ENCODE data around the gene SETD4. TPM values are rescaled to one million over a fixed set of nuclear protein-coding genes. Genes with fewer than 3 reads are reported as not detected.

SETD4 gene
- total RNA-seq, 2 experiments from 2014 or later: 15.5 to 17.4 TPM

DNA sequence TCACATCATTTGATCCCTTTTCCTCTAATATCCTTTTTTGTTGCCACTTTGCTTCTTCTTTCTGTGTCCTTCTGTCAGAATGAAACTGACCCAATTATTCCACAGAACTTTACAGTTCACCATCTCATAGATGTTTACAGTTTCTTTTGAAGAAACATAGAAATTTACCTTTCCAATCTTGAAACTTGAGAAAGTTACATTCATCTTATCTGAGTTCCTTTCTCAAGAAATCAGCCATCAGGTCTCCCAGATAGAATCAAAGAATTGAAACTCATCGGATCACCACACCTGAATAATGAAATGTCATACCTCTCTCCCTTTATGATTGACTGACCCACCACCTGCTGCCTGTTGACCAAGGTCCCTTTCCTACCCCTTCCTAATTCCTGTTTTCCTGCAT is 33.2 kb upstream of the SETD4 start:
- H3K9me3 Mint-ChIP-seq: peaks cover 16% of the 10 kb centered on the region
- no peaks in the 10 kb centered on the region for H3K4me1 Mint-ChIP-seq
- H3K27me3 Mint-ChIP-seq: peaks cover 12% of the 10 kb centered on the region
- ChIA-PET POLR2A (interaction anchor here (1.3 kb wide), 1 partner anchor 14 kb away, joined by 4 read pairs; no protein-coding TSS in a partner anchor), CTCF (no interaction called here)
- peaks cover 9% of the 10 kb centered on the region for H3K36me3 Mint-ChIP-seq (ENCODE audit: low read depth)
- DNase-seq: no peak
- no peak overlapping the region for H3K4me3 Mint-ChIP-seq
- H3K27ac Mint-ChIP-seq: no peak overlapping the region

- Mint-ChIP-seq H3K9me3 (peaks cover 16% of the 10 kb centered on the region), H3K4me1 (no peaks in the 10 kb centered on the region), H3K27ac (no peak overlapping the region), H3K27me3 (peaks cover 12% of the 10 kb centered on the region), H3K4me3 (no peak overlapping the region), H3K36me3 (ENCODE audit: low read depth) (peaks cover 9% of the 10 kb centered on the region)
- no peak for DNase-seq
- POLR2A ChIA-PET: no interaction called here
- CTCF ChIA-PET: no interaction called here
Measured at GRCh38 chr21:36092681-36093080, 32.4 kb upstream of the SETD4 start.

GRCh38 chr21:36089946-36090345 is 29.6 kb upstream of the SETD4 start:
- H3K27me3 Mint-ChIP-seq: peaks cover 8% of the 10 kb centered on the region
- POLR2A ChIA-PET: no interaction called here
- CTCF ChIA-PET: interaction anchor here (0.6 kb wide), 1 partner anchor 60 kb away, joined by 6 read pairs; no protein-coding TSS in a partner anchor

DNA sequence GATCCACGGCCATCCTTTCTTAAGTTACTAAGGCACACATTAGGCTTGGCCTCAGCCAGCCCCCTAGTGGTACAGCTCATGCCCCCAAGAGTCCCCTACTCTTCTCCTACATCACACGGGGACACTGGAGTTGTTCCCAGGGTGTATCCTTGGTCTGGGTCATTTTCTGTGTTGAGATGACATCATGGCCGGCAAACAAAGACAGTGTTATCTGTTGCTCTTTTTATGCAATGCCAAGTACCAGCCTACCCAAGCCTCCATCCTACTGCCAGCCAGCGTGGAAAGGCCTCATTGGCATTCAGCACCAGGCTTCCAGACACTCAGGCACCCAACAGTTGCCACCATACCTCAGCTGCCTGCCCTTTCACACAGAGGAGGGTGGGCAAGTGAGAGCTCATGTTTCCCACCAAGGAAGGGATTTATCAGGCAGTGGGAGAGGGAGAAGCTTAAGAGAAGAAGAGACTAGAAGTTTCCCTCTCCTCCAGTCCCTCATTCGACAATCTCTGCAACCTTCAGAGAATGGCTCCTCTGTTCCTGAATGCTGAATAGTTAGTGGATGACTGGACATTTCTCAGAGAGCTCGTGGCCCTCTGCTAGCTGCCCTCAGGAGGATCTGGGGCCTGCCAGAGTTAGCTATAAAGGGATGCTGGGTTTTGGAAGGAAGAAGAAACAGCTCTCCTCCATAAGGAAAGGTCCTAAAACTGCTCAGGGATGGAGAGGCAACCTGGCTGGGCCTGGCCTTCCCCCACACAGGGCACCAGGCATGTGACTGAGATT is 27.2 kb upstream of the SETD4 start:
- no peaks in the 10 kb centered on the region for H3K9me3 Mint-ChIP-seq
- DNase-seq: no peak
- H3K36me3 Mint-ChIP-seq (ENCODE audit: low read depth): no peaks in the 10 kb centered on the region
- H3K27me3 Mint-ChIP-seq: no peaks in the 10 kb centered on the region
- H3K4me3 Mint-ChIP-seq: no peak overlapping the region
- POLR2A ChIA-PET: interaction anchor here (1.3 kb wide), 1 partner anchor 9 kb away, joined by 5 read pairs; no protein-coding TSS in a partner anchor
- peaks cover 3% of the 10 kb centered on the region for H3K4me1 Mint-ChIP-seq
- no peak overlapping the region for H3K27ac Mint-ChIP-seq
- CTCF ChIA-PET: no interaction called here

More at GRCh38 chr21:36089946-36090345, 29.6 kb upstream of the SETD4 start:
- H3K4me3 Mint-ChIP-seq: no peak overlapping the region
- peaks cover 14% of the 10 kb centered on the region for H3K9me3 Mint-ChIP-seq
- H3K36me3 Mint-ChIP-seq (ENCODE audit: low read depth): peaks cover 9% of the 10 kb centered on the region
- peaks cover 3% of the 10 kb centered on the region for H3K4me1 Mint-ChIP-seq
- no peak overlapping the region for H3K27ac Mint-ChIP-seq
- DNase-seq: no peak

DNA sequence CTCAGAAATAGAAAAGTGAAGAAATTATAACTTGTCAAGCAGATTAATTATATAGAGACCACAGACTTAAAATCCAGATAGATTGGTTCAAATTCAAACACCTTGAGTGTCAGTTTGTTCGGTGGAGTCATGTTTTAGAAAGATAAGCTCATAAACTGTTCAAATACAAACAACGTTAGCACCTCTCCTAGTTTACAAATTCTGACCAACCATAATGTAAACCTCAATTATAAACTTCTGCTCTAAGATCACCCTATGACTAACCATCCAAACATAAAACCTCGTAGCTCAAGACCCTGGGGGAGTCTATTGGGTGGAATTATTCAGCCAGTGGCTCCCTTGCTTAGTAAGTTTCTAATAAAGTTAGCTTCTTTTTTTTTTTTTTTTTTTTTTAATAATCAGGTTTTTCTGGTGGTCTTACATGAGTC is 21.9 kb upstream of the SETD4 start:
- CTCF ChIA-PET: no interaction called here
- Mint-ChIP-seq H3K4me1 (peaks cover 31% of the 10 kb centered on the region), H3K9me3 (peaks cover 2% of the 10 kb centered on the region), H3K4me3 (no peak overlapping the region), H3K27me3 (no peaks in the 10 kb centered on the region), H3K27ac (no peak overlapping the region), H3K36me3 (ENCODE audit: low read depth) (peaks cover 5% of the 10 kb centered on the region)
- POLR2A ChIA-PET: no interaction called here
- no peak for DNase-seq

GRCh38 chr21:36080386-36080785 is 20.1 kb upstream of the SETD4 start:
- no peak for DNase-seq
- ChIA-PET CTCF (interaction anchor here (0.7 kb wide), 2 partner anchors 10 to 560 kb away, joined by 3 to 4 read pairs; no protein-coding TSS in a partner anchor), POLR2A (interaction anchor here (0.9 to 3.0 kb wide), 2 partner anchors 11 to 20 kb away, joined by 3 to 21 read pairs; partner anchors contain the start of genes CBR1 and SETD4)
- Mint-ChIP-seq H3K27ac (peak overlapping the region; percentile 98), H3K36me3 (ENCODE audit: low read depth) (peaks cover 12% of the 10 kb centered on the region), H3K4me3 (no peak overlapping the region), H3K4me1 (peaks cover 43% of the 10 kb centered on the region), H3K27me3 (no peaks in the 10 kb centered on the region), H3K9me3 (peaks cover 2% of the 10 kb centered on the region)

- no peaks in the 10 kb centered on the region for H3K27me3 Mint-ChIP-seq
- peaks cover 47% of the 10 kb centered on the region for H3K4me1 Mint-ChIP-seq
- H3K9me3 Mint-ChIP-seq: peaks cover 2% of the 10 kb centered on the region
- H3K36me3 Mint-ChIP-seq (ENCODE audit: low read depth): peaks cover 12% of the 10 kb centered on the region
- H3K27ac Mint-ChIP-seq: peak overlapping the region; percentile 98
- peak overlapping the region; percentile 77 for H3K4me3 Mint-ChIP-seq
- ChIA-PET CTCF (interaction anchor here (1.1 to 2.4 kb wide), 2 partner anchors 33 to 35 kb away, joined by 3 to 13 read pairs; no protein-coding TSS in a partner anchor), POLR2A (interaction anchor here (1.4 to 3.7 kb wide), 3 partner anchors 10 to 20 kb away, joined by 4 to 27 read pairs (median 21); partner anchors contain the start of genes CBR1 and SETD4)
- no peak for DNase-seq
Measured at GRCh38 chr21:36079671-36080070, 19.3 kb upstream of the SETD4 start.

DNA sequence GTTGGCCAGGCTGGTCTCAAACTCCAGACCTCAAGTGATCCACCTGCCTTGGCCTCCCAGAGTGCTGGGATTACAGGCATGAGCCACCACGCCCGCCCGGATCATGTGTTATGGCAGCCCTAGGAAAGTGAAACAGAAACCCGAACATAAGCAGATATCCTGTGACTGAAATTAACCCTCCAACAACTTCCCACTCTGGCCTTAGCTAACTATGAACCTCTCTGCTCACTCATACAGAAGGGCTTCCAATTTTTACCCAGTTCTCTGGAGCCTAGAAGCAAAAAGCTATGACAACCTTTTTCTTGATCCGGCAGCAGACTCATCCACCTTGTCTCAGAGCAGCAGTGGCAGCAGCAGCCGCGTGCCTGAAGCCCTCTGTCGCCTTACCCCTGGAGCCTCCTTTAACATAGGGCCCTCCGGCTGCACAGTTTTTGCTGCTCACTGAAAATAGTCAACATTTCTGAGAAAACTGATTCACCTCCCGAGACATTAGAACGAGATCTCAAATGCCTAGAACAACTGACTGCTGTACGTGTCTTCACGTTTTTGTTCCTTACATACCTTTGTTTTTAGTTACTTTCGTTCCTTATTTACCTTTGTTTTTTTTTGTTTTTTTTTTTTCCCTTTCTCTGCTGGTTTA is 18.8 kb upstream of the SETD4 start:
- peaks cover 2% of the 10 kb centered on the region for H3K9me3 Mint-ChIP-seq
- peak; percentile 61 for DNase-seq
- no peaks in the 10 kb centered on the region for H3K27me3 Mint-ChIP-seq
- peak overlapping the region; percentile 98 for H3K27ac Mint-ChIP-seq
- peaks cover 12% of the 10 kb centered on the region for H3K36me3 Mint-ChIP-seq (ENCODE audit: low read depth)
- H3K4me3 Mint-ChIP-seq: peak overlapping the region; percentile 77
- peaks cover 47% of the 10 kb centered on the region for H3K4me1 Mint-ChIP-seq
- ChIA-PET POLR2A (interaction anchor here (1.3 to 3.7 kb wide), 4 partner anchors 9 to 19 kb away, joined by 4 to 27 read pairs (median 13); partner anchors contain the start of genes CBR1 and SETD4), CTCF (interaction anchor here (1.1 to 2.4 kb wide), 3 partner anchors 10 to 35 kb away, joined by 3 to 13 read pairs (median 7); partner anchors contain the start of gene CBR1)

- peaks cover 56% of the 10 kb centered on the region for H3K4me1 Mint-ChIP-seq
- H3K9me3 Mint-ChIP-seq: peaks cover 2% of the 10 kb centered on the region
- CTCF ChIA-PET: interaction anchor here (1.5 to 2.4 kb wide), 2 partner anchors 8 to 35 kb away, joined by 7 to 13 read pairs; partner anchors contain the start of gene CBR1
- DNase-seq: no peak
- POLR2A ChIA-PET: interaction anchor here (1.3 to 3.7 kb wide), 4 partner anchors 8 to 35 kb away, joined by 4 to 27 read pairs (median 13); partner anchors contain the start of genes CBR1 and SETD4
- no peaks in the 10 kb centered on the region for H3K27me3 Mint-ChIP-seq
- H3K36me3 Mint-ChIP-seq (ENCODE audit: low read depth): peaks cover 20% of the 10 kb centered on the region
- H3K4me3 Mint-ChIP-seq: peak overlapping the region; percentile 5
- H3K27ac Mint-ChIP-seq: peak overlapping the region; percentile 33
Measured at GRCh38 chr21:36077758-36078157, 17.4 kb upstream of the SETD4 start.

GRCh38 chr21:36076878-36077655 is 16.7 kb upstream of the SETD4 start:
- no peak for DNase-seq
- Mint-ChIP-seq H3K9me3 (peaks cover 2% of the 10 kb centered on the region), H3K4me1 (peaks cover 62% of the 10 kb centered on the region), H3K36me3 (ENCODE audit: low read depth) (peaks cover 26% of the 10 kb centered on the region), H3K4me3 (no peak overlapping the region), H3K27me3 (no peaks in the 10 kb centered on the region), H3K27ac (no peak overlapping the region)
- ChIA-PET POLR2A (interaction anchor here (0.6 to 3.7 kb wide), 3 partner anchors 15 to 36 kb away, joined by 3 to 27 read pairs (median 4); partner anchors contain the start of gene SETD4), CTCF (interaction anchor here (1.5 to 2.4 kb wide), 2 partner anchors 8 to 35 kb away, joined by 7 to 13 read pairs; partner anchors contain the start of gene CBR1)

- H3K4me3 Mint-ChIP-seq: peak overlapping the region; percentile 19
- POLR2A ChIA-PET: interaction anchor here (3.7 kb wide), 1 partner anchor 16 kb away, joined by 27 read pairs; the partner anchor contains the start of gene SETD4
- H3K4me1 Mint-ChIP-seq: peaks cover 73% of the 10 kb centered on the region
Measured at GRCh38 chr21:36075953-36076352, 15.6 kb upstream of the SETD4 start.

GRCh38 chr21:36075171-36075570 is 14.8 kb upstream of the SETD4 start:
- Mint-ChIP-seq H3K4me1 (peaks cover 81% of the 10 kb centered on the region), H3K27me3 (no peaks in the 10 kb centered on the region), H3K4me3 (no peak overlapping the region), H3K36me3 (ENCODE audit: low read depth) (peaks cover 43% of the 10 kb centered on the region), H3K27ac (no peak overlapping the region), H3K9me3 (peaks cover 2% of the 10 kb centered on the region)
- DNase-seq: no peak
- ChIA-PET POLR2A (interaction anchor here (3.8 kb wide), 1 partner anchor 15 kb away, joined by 18 read pairs; the partner anchor contains the start of gene SETD4), CTCF (no interaction called here)

More at GRCh38 chr21:36075953-36076352, 15.6 kb upstream of the SETD4 start:
- peak overlapping the region; percentile 47 for H3K27ac Mint-ChIP-seq
- CTCF ChIA-PET: interaction anchor here (0.7 kb wide), 1 partner anchor 1028 kb away, joined by 4 read pairs; no protein-coding TSS in a partner anchor
- H3K9me3 Mint-ChIP-seq: peaks cover 2% of the 10 kb centered on the region
- H3K36me3 Mint-ChIP-seq (ENCODE audit: low read depth): peaks cover 37% of the 10 kb centered on the region
- no peaks in the 10 kb centered on the region for H3K27me3 Mint-ChIP-seq
- no peak for DNase-seq

Data from activated CD4-positive, alpha-beta memory T cell treated with anti-CD3 and anti-CD28 coated beads, Interleukin-2, amount 10 ng/mL, durations not matched to agents 7 days and 5 days (primary cell).